CD14-positive monocyte (primary cell): Measurements from ENCODE around the gene ROBO1. TPM values are rescaled to one million over a fixed set of nuclear protein-coding genes. Genes with fewer than 3 reads are reported as not detected.

Experiments used
- DNase-seq, 3 donors: peaks; one replicate each; pipeline ENCODE4 v3.0.0-alpha.2; 2011 to 2022
- H2AFZ ChIP-seq: 2 replicates; pipeline ENCODE4 v1.6.0; 2012; ENCODE audit warnings: mild to moderate bottlenecking, low read depth, low read length, inconsistent platforms; ENCODE audit not compliant: insufficient read depth, poor library complexity, severe bottlenecking
- H3K27ac ChIP-seq, 2 donors: 1 replicate in 1 of 2; 2 replicates in 1 of 2; pipeline ENCODE4 v1.5.1; 2012 to 2013; ENCODE audit warnings: low read length in 2 of 2, control low read depth in 1 of 2, inconsistent platforms in 1 of 2, low read depth in 1 of 2, mild to moderate bottlenecking in 1 of 2
- H3K27me3 ChIP-seq, 2 donors: one replicate each; pipeline versions ENCODE4 v1.6.0 to v1.6.1; 2011 to 2013; ENCODE audit warnings: low read length in 2 of 2; ENCODE audit not compliant: control insufficient read depth in 2 of 2, insufficient read depth in 2 of 2
- H3K36me3 ChIP-seq, 2 donors: replicated peaks in 1 of 2; 1 replicate in 1 of 2; 2 replicates in 1 of 2; pipeline versions ENCODE4 v1.5.1 to v1.6.1; 2012 to 2013; ENCODE audit warnings: low read length in 2 of 2, control low read depth in 1 of 2, inconsistent platforms in 1 of 2, mild to moderate bottlenecking in 1 of 2; ENCODE audit not compliant: insufficient read depth in 2 of 2, control insufficient read depth in 1 of 2
- H3K4me1 ChIP-seq, 2 donors: 1 replicate in 1 of 2; 2 replicates in 1 of 2; pipeline versions ENCODE4 v1.5.1 to v1.6.1; 2012 to 2013; ENCODE audit warnings: low read length in 2 of 2, control low read depth in 1 of 2, inconsistent platforms in 1 of 2, mild to moderate bottlenecking in 1 of 2, moderate library complexity in 1 of 2; ENCODE audit not compliant: insufficient read depth in 2 of 2, control insufficient read depth in 1 of 2
- H3K4me2 ChIP-seq: replicated peaks from 2 replicates; pipeline ENCODE3; 2012; ENCODE audit warnings: low read length, moderate library complexity, mild to moderate bottlenecking; ENCODE audit not compliant: poor library complexity, severe bottlenecking; ENCODE audit errors: extremely low read depth
- H3K4me3 ChIP-seq, 3 experiments: fragments of 200-600 bp in 1 of 3; sonication (generic) in 1 of 3; replicated peaks in 1 of 3; 1 replicate in 2 of 3; 2 replicates in 1 of 3; pipeline ENCODE4 v1.5.1; 2011 to 2013; ENCODE audit warnings: low read length in 3 of 3, mild to moderate bottlenecking in 3 of 3, control low read depth in 2 of 3, low read depth in 2 of 3, inconsistent platforms in 1 of 3, moderate library complexity in 1 of 3
- H3K79me2 ChIP-seq: 2 replicates; pipeline ENCODE4 v1.6.0; 2012; ENCODE audit warnings: mild to moderate bottlenecking, control low read depth, inconsistent platforms, low read length, moderate library complexity; ENCODE audit not compliant: insufficient read depth
- H3K9ac ChIP-seq: 2 replicates; pipeline ENCODE4 v1.6.0; 2017; ENCODE audit warnings: low read length, mild to moderate bottlenecking; ENCODE audit not compliant: insufficient read depth, poor library complexity, severe bottlenecking
- H3K9me3 ChIP-seq, 2 donors: replicated peaks in 1 of 2; 1 replicate in 1 of 2; 2 replicates in 1 of 2; pipeline versions ENCODE4 v1.5.1 to v1.6.1; 2012 to 2013; ENCODE audit warnings: low read length in 2 of 2, control low read depth in 1 of 2; ENCODE audit not compliant: control insufficient read depth in 1 of 2, insufficient read depth in 1 of 2
- H4K20me1 ChIP-seq: 2 replicates; pipeline ENCODE4 v1.6.0; 2012; ENCODE audit warnings: mild to moderate bottlenecking, low read length, control low read depth, moderate library complexity; ENCODE audit not compliant: insufficient read depth
- H3K27ac Mint-ChIP-seq, 7 donors: one replicate each; pipeline ENCODE4 v1.8.0; 2020; ENCODE audit warnings: mild to moderate bottlenecking in 7 of 7, mixed read lengths in 7 of 7, moderate library complexity in 6 of 7, inconsistent platforms in 2 of 7
- H3K27me3 Mint-ChIP-seq, 3 donors: one replicate each; pipeline ENCODE4 v1.8.0; 2021 to 2022; ENCODE audit warnings: low read depth in 3 of 3, mild to moderate bottlenecking in 3 of 3, mixed read lengths in 3 of 3, moderate library complexity in 3 of 3, inconsistent platforms in 1 of 3
- H3K36me3 Mint-ChIP-seq, 2 donors: one replicate each; pipeline ENCODE4 v1.8.0; 2020; ENCODE audit warnings: mixed read lengths in 2 of 2, inconsistent platforms in 1 of 2, mild to moderate bottlenecking in 1 of 2
- H3K4me1 Mint-ChIP-seq: one replicate; pipeline ENCODE4 v1.8.0; 2020; ENCODE audit warnings: mild to moderate bottlenecking, mixed read lengths
- H3K4me3 Mint-ChIP-seq, 2 donors: one replicate each; pipeline ENCODE4 v1.8.0; 2020; ENCODE audit warnings: mild to moderate bottlenecking in 2 of 2, mixed read lengths in 2 of 2, moderate library complexity in 1 of 2
- H3K9me3 Mint-ChIP-seq, 7 donors: one replicate each; pipeline ENCODE4 v1.8.0; 2020 to 2022; ENCODE audit warnings: mixed read lengths in 7 of 7, mild to moderate bottlenecking in 6 of 7, moderate library complexity in 6 of 7, inconsistent platforms in 2 of 7
- WGBS: methylation state at CpG from one replicate; pipeline ENCODE4 v1.1.5; 2013; ENCODE audit warnings: missing lambda C conversion rate; ENCODE audit not compliant: insufficient coverage; 5-methylcytosine and 5-hydroxymethylcytosine counted together
- intact Hi-C, 2 donors: fragments of 100-400 bp; cut with micrococcal nuclease; formaldehyde crosslinking; loops; one replicate each; pipeline versions ENCODE4 v1.15.0 to v1.15.1; 2023
- polyA plus RNA-seq, 3 donors: library from polyadenylated mRNA; depleted of rRNA in 1 of 3; unstranded in 2 of 3; stranded (reverse) in 1 of 3; fragments of 300-500 nt in 2 of 3; fragments of >200 nt in 1 of 3; fragmentation: Illumina TruSeq in 2 of 3; gene quantifications; 1 replicate in 2 of 3; 2 replicates in 1 of 3; pipeline ENCODE4 v1.2.3, GENCODE V29; 2012 to 2021
- TF ChIP-seq, protein P1 (sequence below): fragments of 200-600 bp; IDR thresholded peaks from one replicate; pipeline ENCODE4 v1.8.0; 2022; ENCODE audit warnings: antibody characterized with exemption, mild to moderate bottlenecking

ROBO1 gene
- polyA plus RNA-seq, 3 donors = 0.09 to 0.10 TPM; not detected in 1

DNA sequence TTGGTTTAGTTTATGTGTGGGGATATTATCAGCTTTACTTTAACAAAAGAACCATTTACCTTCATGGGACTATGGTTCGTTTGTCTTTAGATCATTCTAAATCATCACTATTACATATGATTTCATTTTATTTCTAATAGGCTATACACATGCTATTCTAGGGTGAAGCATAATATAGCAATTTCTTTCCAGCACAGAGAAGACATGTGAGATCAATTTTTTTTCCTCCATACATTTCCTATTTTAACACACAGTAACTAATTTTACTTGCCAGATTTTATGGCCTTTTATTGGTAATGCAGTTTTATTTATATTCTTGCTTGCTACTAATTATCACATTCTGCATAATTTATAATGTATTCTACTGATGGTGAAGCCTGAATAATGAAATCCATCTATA, 287.1 kb downstream of the ROBO1 start:
- no peaks in the 10 kb centered on the region for H3K27me3 ChIP-seq
- Mint-ChIP-seq H3K27ac (no peak overlapping the region), H3K9me3 (no peaks in the 10 kb centered on the region), H3K4me3 (no peak overlapping the region), H3K4me1 (no peaks in the 10 kb centered on the region), H3K36me3 (no peaks in the 10 kb centered on the region), H3K27me3 (peaks cover 0 to 2% (median 2%) of the 10 kb centered on the region in 3 donors)
- H3K4me1 ChIP-seq = no peaks in the 10 kb centered on the region
- intact Hi-C loops = no loop called here
- no peak for DNase-seq
- H4K20me1 ChIP-seq = no peaks in the 10 kb centered on the region
- H3K9ac ChIP-seq = no peak overlapping the region
- no peaks in the 10 kb centered on the region for H3K36me3 ChIP-seq
- H3K27ac ChIP-seq = no peak overlapping the region
- TF ChIP-seq, protein P1, sequence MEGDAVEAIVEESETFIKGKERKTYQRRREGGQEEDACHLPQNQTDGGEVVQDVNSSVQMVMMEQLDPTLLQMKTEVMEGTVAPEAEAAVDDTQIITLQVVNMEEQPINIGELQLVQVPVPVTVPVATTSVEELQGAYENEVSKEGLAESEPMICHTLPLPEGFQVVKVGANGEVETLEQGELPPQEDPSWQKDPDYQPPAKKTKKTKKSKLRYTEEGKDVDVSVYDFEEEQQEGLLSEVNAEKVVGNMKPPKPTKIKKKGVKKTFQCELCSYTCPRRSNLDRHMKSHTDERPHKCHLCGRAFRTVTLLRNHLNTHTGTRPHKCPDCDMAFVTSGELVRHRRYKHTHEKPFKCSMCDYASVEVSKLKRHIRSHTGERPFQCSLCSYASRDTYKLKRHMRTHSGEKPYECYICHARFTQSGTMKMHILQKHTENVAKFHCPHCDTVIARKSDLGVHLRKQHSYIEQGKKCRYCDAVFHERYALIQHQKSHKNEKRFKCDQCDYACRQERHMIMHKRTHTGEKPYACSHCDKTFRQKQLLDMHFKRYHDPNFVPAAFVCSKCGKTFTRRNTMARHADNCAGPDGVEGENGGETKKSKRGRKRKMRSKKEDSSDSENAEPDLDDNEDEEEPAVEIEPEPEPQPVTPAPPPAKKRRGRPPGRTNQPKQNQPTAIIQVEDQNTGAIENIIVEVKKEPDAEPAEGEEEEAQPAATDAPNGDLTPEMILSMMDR = no peak
- no peak overlapping the region for H3K4me3 ChIP-seq
- no CpG with 5 or more reads among the region's 1 CpG for WGBS
- H3K4me2 ChIP-seq = no peak overlapping the region
- H2AFZ ChIP-seq = no peak overlapping the region
- H3K79me2 ChIP-seq = no peaks in the 10 kb centered on the region
- no peaks in the 10 kb centered on the region for H3K9me3 ChIP-seq

DNA sequence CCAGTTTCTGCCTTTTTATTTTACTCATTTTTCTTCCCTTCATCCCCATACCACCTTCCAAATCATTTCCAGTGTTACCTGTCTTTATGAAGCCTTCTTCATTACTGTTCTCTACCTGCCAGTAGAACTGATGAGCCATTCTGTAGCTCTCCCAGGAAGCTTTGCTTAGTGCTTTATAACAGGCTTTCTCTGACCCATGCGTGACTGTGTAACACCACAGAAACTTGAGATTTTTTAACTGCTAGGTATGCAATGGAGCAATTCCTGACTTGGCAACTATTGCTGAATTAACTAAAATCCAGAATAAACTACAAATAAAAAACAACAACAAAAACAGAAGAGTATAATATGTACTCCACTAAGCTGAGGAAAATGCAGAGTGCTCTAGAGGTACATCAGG, 289.2 kb downstream of the ROBO1 start:
- Histone ChIP-seq H3K4me1 (no peaks in the 10 kb centered on the region), H3K4me3 (no peak overlapping the region), H3K27ac (no peak overlapping the region), H3K9ac (no peak overlapping the region), H3K27me3 (no peaks in the 10 kb centered on the region), H3K36me3 (no peaks in the 10 kb centered on the region), H3K79me2 (no peaks in the 10 kb centered on the region), H4K20me1 (no peaks in the 10 kb centered on the region), H2AFZ (no peak overlapping the region), H3K4me2 (no peak overlapping the region), H3K9me3 (no peaks in the 10 kb centered on the region)
- Mint-ChIP-seq H3K4me3 (no peak overlapping the region), H3K27me3 (peaks cover 0 to 2% (median 2%) of the 10 kb centered on the region in 3 donors), H3K9me3 (no peaks in the 10 kb centered on the region), H3K36me3 (no peaks in the 10 kb centered on the region), H3K27ac (no peak overlapping the region), H3K4me1 (no peaks in the 10 kb centered on the region)
- WGBS = 100% methylated on average over 1 of the region's 1 CpG
- TF ChIP-seq, protein P1 = no peak
- intact Hi-C loops = no loop called here
- no peak for DNase-seq
